BLaER1 (cell line): ENCODE data around the gene TSSK6.

Experiments
- H3K27ac ChIP-seq: shearing (Covaris generic); formaldehyde crosslinking; 2 replicates; pipeline ENCODE4 v1.8.1; 2022
- H3K27me3 ChIP-seq: shearing (Covaris generic); formaldehyde crosslinking; 2 replicates; pipeline ENCODE4 v1.8.1; 2022
- H3K36me3 ChIP-seq: shearing (Covaris generic); formaldehyde crosslinking; 2 replicates; pipeline ENCODE4 v1.8.1; 2022
- H3K4me1 ChIP-seq: shearing (Covaris generic); formaldehyde crosslinking; 2 replicates; pipeline ENCODE4 v1.8.1; 2022
- H3K4me2 ChIP-seq: shearing (Covaris generic); formaldehyde crosslinking; 2 replicates; pipeline ENCODE4 v1.8.1; 2022
- H3K4me3 ChIP-seq: shearing (Covaris generic); formaldehyde crosslinking; 2 replicates; pipeline ENCODE4 v1.8.1; 2022
- H3K9ac ChIP-seq: shearing (Covaris generic); formaldehyde crosslinking; 2 replicates; pipeline ENCODE4 v1.8.1; 2022
- H3K9me3 ChIP-seq: shearing (Covaris generic); formaldehyde crosslinking; 2 replicates; pipeline ENCODE4 v1.8.1; 2022
- H4K20me1 ChIP-seq: shearing (Covaris generic); formaldehyde crosslinking; 2 replicates; pipeline ENCODE4 v1.8.1; 2022
- Cebpa-rat ChIP-seq: shearing (Covaris generic); IDR thresholded peaks from 2 replicates; pipeline ENCODE4 v1.8.1; 2022

Gene TSSK6

GRCh38 chr19:19544954-19545591, 29.7 kb upstream of the TSSK6 start:
- no peaks in the 10 kb centered on the region for H4K20me1 ChIP-seq
- H3K27me3 ChIP-seq = peaks cover 1% of the 10 kb centered on the region; the same call in 1 of the 2 replicates
- H3K36me3 ChIP-seq = no peaks in the 10 kb centered on the region
- no peak overlapping the region for H3K4me2 ChIP-seq
- H3K4me1 ChIP-seq = peaks cover 18% of the 10 kb centered on the region
- H3K9me3 ChIP-seq = no peaks in the 10 kb centered on the region
- no peak overlapping the region for H3K9ac ChIP-seq
- H3K4me3 ChIP-seq = no peak overlapping the region
- no peak for TF ChIP-seq Cebpa-rat
- no peak overlapping the region for H3K27ac ChIP-seq

GRCh38 chr19:19544257-19544953, 29.1 kb upstream of the TSSK6 start:
- H3K36me3 ChIP-seq = no peaks in the 10 kb centered on the region
- TF ChIP-seq Cebpa-rat = no peak

GRCh38 chr19:19543640-19544039, 28.3 kb upstream of the TSSK6 start:
- Histone ChIP-seq H3K27me3 (peaks cover 15% of the 10 kb centered on the region), H3K4me3 (no peak overlapping the region)

More at GRCh38 chr19:19544257-19544953, 29.1 kb upstream of the TSSK6 start:
- Histone ChIP-seq H3K4me2 (no peak overlapping the region), H3K9ac (no peak overlapping the region), H3K4me3 (no peak overlapping the region), H4K20me1 (no peaks in the 10 kb centered on the region), H3K9me3 (no peaks in the 10 kb centered on the region), H3K4me1 (peaks cover 18% of the 10 kb centered on the region), H3K27ac (no peak overlapping the region), H3K27me3 (peaks cover 8% of the 10 kb centered on the region)

GRCh38 chr19:19543101-19543500, 27.8 kb upstream of the TSSK6 start:
- TF ChIP-seq Cebpa-rat = no peak
- Histone ChIP-seq H3K9ac (no peak overlapping the region), H4K20me1 (no peaks in the 10 kb centered on the region), H3K4me2 (no peak overlapping the region), H3K36me3 (no peaks in the 10 kb centered on the region), H3K4me3 (no peak overlapping the region), H3K9me3 (no peaks in the 10 kb centered on the region), H3K4me1 (peaks cover 23% of the 10 kb centered on the region), H3K27me3 (peaks cover 21% of the 10 kb centered on the region), H3K27ac (no peak overlapping the region)

More at GRCh38 chr19:19543640-19544039, 28.3 kb upstream of the TSSK6 start:
- TF ChIP-seq Cebpa-rat = no peak
- no peak overlapping the region for H3K9ac ChIP-seq
- no peak overlapping the region for H3K27ac ChIP-seq
- H3K4me2 ChIP-seq = no peak overlapping the region
- H3K9me3 ChIP-seq = no peaks in the 10 kb centered on the region
- peaks cover 18% of the 10 kb centered on the region for H3K4me1 ChIP-seq
- no peaks in the 10 kb centered on the region for H3K36me3 ChIP-seq
- H4K20me1 ChIP-seq = no peaks in the 10 kb centered on the region

- Histone ChIP-seq H3K27me3 (peaks cover 27% of the 10 kb centered on the region), H3K4me3 (no peak overlapping the region), H3K9ac (no peak overlapping the region), H3K4me1 (peaks cover 27% of the 10 kb centered on the region), H3K4me2 (no peak overlapping the region), H4K20me1 (no peaks in the 10 kb centered on the region), H3K36me3 (no peaks in the 10 kb centered on the region), H3K27ac (no peak overlapping the region), H3K9me3 (no peaks in the 10 kb centered on the region)
- no peak for TF ChIP-seq Cebpa-rat
Measured at GRCh38 chr19:19542507-19542906, 27.2 kb upstream of the TSSK6 start.

GRCh38 chr19:19541616-19542015, 26.3 kb upstream of the TSSK6 start:
- no peak overlapping the region for H3K4me2 ChIP-seq
- H3K4me1 ChIP-seq = peaks cover 27% of the 10 kb centered on the region
- no peak overlapping the region for H3K9ac ChIP-seq
- peaks cover 35% of the 10 kb centered on the region for H3K27me3 ChIP-seq
- H3K4me3 ChIP-seq = no peak overlapping the region
- H3K27ac ChIP-seq = no peak overlapping the region
- no peak for TF ChIP-seq Cebpa-rat
- no peaks in the 10 kb centered on the region for H3K36me3 ChIP-seq
- H4K20me1 ChIP-seq = no peaks in the 10 kb centered on the region
- H3K9me3 ChIP-seq = no peaks in the 10 kb centered on the region

- Histone ChIP-seq H3K36me3 (peaks cover 3% of the 10 kb centered on the region; the same call in 1 of the 2 replicates), H4K20me1 (no peaks in the 10 kb centered on the region), H3K27ac (no peak overlapping the region), H3K4me3 (no peak overlapping the region), H3K4me1 (peaks cover 21% of the 10 kb centered on the region), H3K27me3 (peaks cover 35% of the 10 kb centered on the region), H3K4me2 (no peak overlapping the region), H3K9me3 (no peaks in the 10 kb centered on the region), H3K9ac (no peak overlapping the region)
- no peak for TF ChIP-seq Cebpa-rat
Measured at GRCh38 chr19:19540715-19541515, 25.6 kb upstream of the TSSK6 start.

GRCh38 chr19:19540064-19540714, 24.8 kb upstream of the TSSK6 start:
- no peaks in the 10 kb centered on the region for H3K9me3 ChIP-seq
- H3K27me3 ChIP-seq = peaks cover 35% of the 10 kb centered on the region
- no peaks in the 10 kb centered on the region for H4K20me1 ChIP-seq
- no peak overlapping the region for H3K9ac ChIP-seq
- H3K4me3 ChIP-seq = no peak overlapping the region
- H3K4me2 ChIP-seq = no peak overlapping the region
- no peak for TF ChIP-seq Cebpa-rat
- H3K4me1 ChIP-seq = peaks cover 21% of the 10 kb centered on the region
- H3K36me3 ChIP-seq = peaks cover 10% of the 10 kb centered on the region; the same call in 1 of the 2 replicates
- no peak overlapping the region for H3K27ac ChIP-seq

- TF ChIP-seq Cebpa-rat = no peak
- H3K27me3 ChIP-seq = peaks cover 35% of the 10 kb centered on the region
- H3K4me2 ChIP-seq = no peak overlapping the region
- no peak overlapping the region for H3K4me3 ChIP-seq
- peaks cover 21% of the 10 kb centered on the region for H3K4me1 ChIP-seq
- no peaks in the 10 kb centered on the region for H4K20me1 ChIP-seq
- no peaks in the 10 kb centered on the region for H3K9me3 ChIP-seq
- no peak overlapping the region for H3K27ac ChIP-seq
- no peak overlapping the region for H3K9ac ChIP-seq
- peaks cover 14% of the 10 kb centered on the region; the same call in 1 of the 2 replicates for H3K36me3 ChIP-seq
Measured at GRCh38 chr19:19539698-19540063, 24.3 kb upstream of the TSSK6 start.
